ENCODE data around the gene CDON.

CDON gene

GRCh38 chr11:126062679-126063506 is at the start of gene CDON:
Gene CDON (minus strand): TSS chr11:126062866. CDS start chr11:126023476, 39,390 bp downstream.
- peak; percentile 96 for DNase-seq

DNA sequence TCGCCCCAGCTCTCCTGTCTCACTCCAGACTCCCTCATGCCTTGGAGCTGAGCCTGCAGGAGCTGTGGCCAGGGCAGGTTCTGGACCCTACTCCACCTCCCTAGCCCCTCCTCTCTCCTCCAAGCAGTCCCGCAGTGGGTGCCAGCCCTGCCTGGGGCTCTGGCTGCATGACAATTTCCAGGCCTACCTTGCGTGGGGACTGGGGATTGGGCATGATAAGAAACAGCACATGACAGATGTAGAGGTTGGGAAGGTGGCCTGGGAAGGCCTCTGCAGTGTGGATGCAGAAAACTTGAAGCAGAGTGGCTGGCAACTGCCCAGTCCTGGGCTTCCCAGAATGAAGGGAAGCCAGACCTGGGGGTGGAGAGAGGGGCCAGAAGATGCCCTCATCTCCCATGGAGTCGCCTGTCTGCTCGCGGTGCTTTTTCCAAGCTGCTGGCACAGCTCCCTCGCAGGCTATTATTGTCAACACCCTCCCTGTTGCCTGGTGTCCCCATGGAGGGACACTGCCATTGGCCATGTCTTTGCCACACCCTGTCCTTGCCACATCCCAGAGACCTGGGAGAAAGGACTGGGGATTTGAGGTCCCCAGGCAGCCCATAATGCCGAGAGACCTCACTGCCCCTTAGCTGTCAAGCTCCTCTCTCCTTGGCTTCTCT is 48.9 kb upstream of the CDON start:
- DNase-seq, result peak; percentile 85

DNA sequence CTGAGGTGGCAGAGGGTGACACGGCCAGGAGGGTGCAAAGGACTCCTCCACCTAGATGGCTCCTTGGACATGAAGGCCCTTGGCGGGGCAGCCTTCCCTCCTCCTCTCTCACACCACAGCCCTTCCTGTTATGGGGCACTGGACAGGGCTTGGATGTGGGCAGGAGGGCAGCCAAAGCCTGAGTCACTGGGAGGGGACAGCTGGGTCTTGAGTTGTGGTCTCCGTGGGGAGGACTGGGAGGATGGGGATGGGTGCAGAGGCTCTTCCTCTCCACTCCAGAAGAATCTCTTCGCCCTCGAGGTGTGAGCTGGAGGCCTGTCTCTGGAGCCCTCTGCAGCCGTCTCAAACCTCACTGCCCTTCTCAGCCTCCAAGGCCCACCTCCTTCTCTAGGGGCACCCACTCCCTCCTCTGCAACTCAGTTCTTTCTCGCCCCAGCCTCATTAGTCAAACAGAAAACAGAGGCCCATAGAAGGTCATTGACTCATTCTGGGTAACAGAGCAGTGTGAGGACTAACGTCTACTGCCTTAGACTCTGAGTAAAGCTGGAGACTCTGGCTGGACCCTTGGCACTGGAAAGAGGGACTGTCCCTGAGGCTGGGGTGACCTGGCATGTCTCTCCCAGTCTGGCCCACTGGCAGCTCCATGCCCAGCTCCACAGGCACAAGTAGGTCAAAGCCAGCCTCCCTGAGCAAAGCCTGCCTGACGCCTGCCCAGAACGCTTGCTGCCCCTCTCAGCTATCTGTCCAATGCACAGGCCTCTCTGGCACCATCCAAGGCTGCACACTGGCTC is 47.5 kb upstream of the CDON start:
- peak; percentile 80 for DNase-seq

GRCh38 chr11:126106594-126107328 is 44.1 kb upstream of the CDON start:
- no peak for DNase-seq

GRCh38 chr11:126105748-126106080 is 43.0 kb upstream of the CDON start:
- no peak for DNase-seq

- DNase-seq, result no peak
These were observed 42.5 kb upstream of the CDON start for GRCh38 chr11:126105022-126105747.

- DNase-seq, result peak; percentile 86
These were observed 41.8 kb upstream of the CDON start for GRCh38 chr11:126104420-126104819.

GRCh38 chr11:126103150-126103549 is 40.5 kb upstream of the CDON start:
- no peak for DNase-seq

GRCh38 chr11:126102436-126102981 is 39.8 kb upstream of the CDON start:
- no peak for DNase-seq

DNA sequence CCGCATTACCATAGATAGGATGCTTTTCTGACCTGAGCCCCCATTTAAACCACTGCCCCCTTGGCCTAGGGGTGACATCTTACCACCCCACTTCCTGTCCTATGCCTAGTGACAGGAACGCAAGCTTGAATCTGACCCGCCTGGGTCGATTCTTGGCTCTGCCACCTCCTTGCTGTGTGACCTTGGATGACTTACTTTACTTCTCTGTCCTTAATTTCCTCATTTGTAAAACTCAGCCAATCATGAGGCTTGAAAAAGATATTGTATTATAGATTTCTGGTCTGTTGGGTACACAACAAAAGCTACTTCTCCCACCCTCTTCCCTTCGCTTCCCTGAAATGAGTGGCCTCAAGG is 39.2 kb upstream of the CDON start:
- no peak for DNase-seq

DNA sequence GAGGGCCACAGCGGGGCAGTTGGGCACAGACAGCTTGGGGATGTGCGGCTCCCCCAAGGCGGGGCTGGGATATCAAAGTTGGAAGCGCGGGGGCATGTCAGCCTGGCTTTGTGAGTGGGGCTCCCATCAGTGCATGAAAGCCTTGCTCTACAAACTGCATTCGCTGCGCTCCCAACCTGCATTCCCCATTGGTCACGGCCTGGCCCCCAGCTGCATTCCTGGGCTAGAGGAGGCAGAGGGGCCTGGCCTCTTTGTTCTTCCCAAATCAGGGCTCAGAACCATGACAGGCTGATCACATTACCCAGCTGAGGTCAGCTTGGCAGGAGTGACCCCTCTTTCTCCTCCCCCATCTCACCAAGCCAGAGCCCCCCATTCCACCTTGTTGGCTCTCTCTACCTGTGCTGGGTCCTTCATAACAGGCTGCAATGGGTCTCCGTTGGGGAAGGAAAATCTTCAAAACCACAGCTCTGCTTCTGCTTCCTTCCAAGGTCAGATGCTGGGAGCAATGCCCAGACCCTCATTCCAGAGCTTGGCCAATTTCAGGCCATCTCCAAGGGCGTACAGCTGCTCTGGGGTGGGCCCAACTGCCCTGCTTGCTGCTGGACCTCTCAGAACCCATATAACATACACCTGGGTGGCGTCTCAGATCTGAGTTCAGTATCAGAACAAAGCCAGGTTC is 38.7 kb upstream of the CDON start:
- no peak for DNase-seq

GRCh38 chr11:126100716-126101115 is 38.0 kb upstream of the CDON start:
- DNase-seq, result no peak

GRCh38 chr11:126098204-126098769 is 35.6 kb upstream of the CDON start:
- DNase-seq, result no peak

DNA sequence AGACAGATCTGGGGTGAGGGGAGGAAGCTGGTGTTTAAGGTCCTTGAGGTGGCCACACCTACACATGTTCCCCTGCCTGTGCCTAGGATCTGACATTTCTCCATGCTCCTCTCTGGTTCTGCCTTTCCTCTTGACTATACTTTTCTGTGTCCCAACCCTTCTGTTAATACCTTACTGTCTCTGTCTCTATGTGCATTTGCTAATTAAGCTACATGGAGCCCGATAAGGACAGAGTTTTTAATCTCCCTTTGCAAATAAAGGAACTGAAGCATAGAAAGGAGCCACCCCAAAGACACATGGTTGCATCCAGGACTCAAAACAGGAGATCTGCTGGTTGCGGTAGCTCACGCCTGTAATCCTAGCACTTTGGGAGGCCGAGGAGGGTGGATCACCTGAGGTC is 33.1 kb upstream of the CDON start:
- DNase-seq, result no peak

GRCh38 chr11:126090452-126090851 is 27.8 kb upstream of the CDON start:
- DNase-seq, result peak; percentile 57

GRCh38 chr11:126088999-126089398 is 26.3 kb upstream of the CDON start:
- no peak for DNase-seq

DNA sequence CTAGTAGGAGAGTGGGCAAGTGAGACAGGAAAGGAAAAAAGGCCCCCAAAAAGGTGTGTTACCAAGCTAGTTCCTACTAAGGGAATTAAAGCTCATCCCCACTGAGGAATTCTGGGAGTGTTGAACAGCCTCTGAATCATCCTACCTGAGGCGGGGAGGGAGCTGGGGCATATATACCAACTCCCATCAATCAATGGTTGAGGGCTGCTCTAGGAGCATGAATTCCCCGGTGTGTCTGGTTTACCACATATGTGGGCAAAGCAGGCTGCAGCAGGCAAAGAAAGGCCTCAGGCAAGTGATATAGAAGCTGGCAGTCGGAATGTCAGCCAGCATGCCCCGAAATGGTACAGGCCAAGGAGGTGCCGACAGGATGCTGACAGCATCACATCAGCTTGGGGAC is 23.6 kb upstream of the CDON start:
- DNase-seq, result no peak

- no peak for DNase-seq
These were observed 21.9 kb upstream of the CDON start for GRCh38 chr11:126084608-126084912.

GRCh38 chr11:126083829-126084607 is 21.4 kb upstream of the CDON start:
- DNase-seq, result no peak
